ENCODE results near the gene ZC3H4. TPM values are rescaled to one million over a fixed set of nuclear protein-coding genes. Genes with fewer than 3 reads are reported as not detected.

The ZC3H4 gene
- total and polyA plus RNA-seq, 9 of the 15 experiments (the other 6 are each of a cell fraction or from before 2014, with no cell fraction given) = 2.2 to 75.6 (median 18.3) TPM

GRCh38 chr19:47047763-47048405 is 65.7 kb downstream of the ZC3H4 start (continued):
- no peak for TF ChIP-seq RERE (CRISPR knock-in tag; IDR thresholded peaks at IDR 0.05; ENCODE audit: borderline replicate concordance)
- TF ChIP-seq ZBTB9 (CRISPR knock-in tag; IDR thresholded peaks at IDR 0.05) = no peak
- no peak for TF ChIP-seq ZNF639 (CRISPR knock-in tag; conservative IDR thresholded peaks at IDR 0.05 in 1 of 2, IDR thresholded peaks at IDR 0.05 in 1 of 2)
- no peak for TF ChIP-seq SP2 (IDR thresholded peaks at IDR 0.05; ENCODE audit: extremely low read depth, low read depth, low read length, poor library complexity, severe bottlenecking)
- TF ChIP-seq CHD4 (IDR thresholded peaks at IDR 0.05; ENCODE audit: insufficient read depth, insufficient replicate concordance, low read depth, low read length, poor library complexity, severe bottlenecking) = no peak
- TF ChIP-seq TCF7L2 (IDR thresholded peaks at IDR 0.05; ENCODE audit: low read depth, low read length) = no peak
- TF ChIP-seq EP400 (IDR thresholded peaks at IDR 0.05) = peak; percentile 27; the same call in 1 of the 2 replicates
- TF ChIP-seq DMBX1 (CRISPR knock-in tag; IDR thresholded peaks at IDR 0.05; ENCODE audit: borderline replicate concordance) = no peak
- TF ChIP-seq SUPT5H (IDR thresholded peaks at IDR 0.05) = peak; percentile 69
- TF ChIP-seq ZBTB1 (CRISPR knock-in tag; IDR thresholded peaks at IDR 0.05; ENCODE audit: borderline replicate concordance, low read depth) = no peak
- TF ChIP-seq ZBTB7A (IDR thresholded peaks at IDR 0.05; ENCODE audit: borderline replicate concordance, control insufficient read depth, low read depth, low read length) = no peak
- no peak for TF ChIP-seq ID3 (CRISPR knock-in tag; IDR thresholded peaks at IDR 0.05)
- no peak for TF ChIP-seq ID3 (tag; IDR thresholded peaks at IDR 0.05)
- peak; percentile 100 for TF ChIP-seq CC2D1A (IDR thresholded peaks at IDR 0.05)
- no peak for TF ChIP-seq COPS2 (conservative IDR thresholded peaks at IDR 0.05)
